Left lung (tissue), 10 donors: Measurements from ENCODE around the gene AMHR2. TPM values are rescaled to one million over a fixed set of nuclear protein-coding genes. Genes with fewer than 3 reads are reported as not detected.

Experiments used
- ATAC-seq: fragments of 200-7000 bp; cut with Tn5 transposase; one replicate; pipeline ENCODE4 v1.9.1; 2020; ENCODE audit warnings: moderate library complexity
- DNase-seq, 4 donors: peaks; one replicate each; pipeline ENCODE4 v3.0.0-alpha.2; 2013 to 2020
- H3K27ac ChIP-seq, 2 donors: fragments of 200-600 bp; sonication (generic) in 1 of 2; one replicate each; pipeline versions ENCODE4 v1.5.0 to v1.8.0; 2020 to 2021
- H3K27me3 ChIP-seq, 2 donors: fragments of 200-600 bp; sonication (generic) in 1 of 2; one replicate each; pipeline versions ENCODE4 v1.5.0 to v1.8.0; 2020 to 2021
- H3K36me3 ChIP-seq, 2 donors: fragments of 200-600 bp; sonication (generic) in 1 of 2; one replicate each; pipeline versions ENCODE4 v1.5.0 to v1.8.0; 2020 to 2021
- H3K4me1 ChIP-seq, 2 donors: fragments of 200-600 bp; one replicate each; pipeline ENCODE4 v1.8.0; 2021
- H3K4me3 ChIP-seq, 2 donors: fragments of 200-600 bp; sonication (generic) in 1 of 2; one replicate each; pipeline versions ENCODE4 v1.5.0 to v1.8.0; 2020 to 2021; ENCODE audit warnings: mild to moderate bottlenecking in 1 of 2
- H3K9me3 ChIP-seq, 2 donors: fragments of 200-600 bp; sonication (generic) in 1 of 2; one replicate each; pipeline versions ENCODE4 v1.5.0 to v1.8.0; 2020 to 2021
- CTCF ChIP-seq, 2 donors: fragments of 200-600 bp; sonication (generic) in 1 of 2; IDR thresholded peaks; one replicate each; pipeline versions ENCODE4 v1.5.0 to v1.8.0; 2021; ENCODE audit warnings: antibody characterized with exemption in 2 of 2
- intact Hi-C, 2 donors: fragments of 100-400 bp; cut with DNase I; formaldehyde crosslinking; loops; one replicate each; pipeline versions ENCODE4 v1.11.2 to v1.14.2; 2022
- polyA plus RNA-seq, 6 donors: library from polyadenylated mRNA; unstranded; fragments of 120-200 nt; gene quantifications; one replicate each; pipeline ENCODE4 v1.2.1, GENCODE V29; 2013; ENCODE audit not compliant: insufficient read length in 6 of 6
- total RNA-seq, 2 donors: library from RNA; stranded (reverse); fragmentation: NEBNext Ultra II Directional; extraction: Animal tissue kit (Norgen Biotek cat#: 25700); gene quantifications; one replicate each; pipeline ENCODE4 v1.2.1, GENCODE V29; 2021
- donor health status: DM: no; HTN: yes; CAD: no.
- donor health status: DM: no; HTN: no; CAD: no.

The AMHR2 gene
- total and polyA plus RNA-seq, 8 donors, result 0.18 to 3.7 (median 3.3) TPM; not detected in 1

DNA sequence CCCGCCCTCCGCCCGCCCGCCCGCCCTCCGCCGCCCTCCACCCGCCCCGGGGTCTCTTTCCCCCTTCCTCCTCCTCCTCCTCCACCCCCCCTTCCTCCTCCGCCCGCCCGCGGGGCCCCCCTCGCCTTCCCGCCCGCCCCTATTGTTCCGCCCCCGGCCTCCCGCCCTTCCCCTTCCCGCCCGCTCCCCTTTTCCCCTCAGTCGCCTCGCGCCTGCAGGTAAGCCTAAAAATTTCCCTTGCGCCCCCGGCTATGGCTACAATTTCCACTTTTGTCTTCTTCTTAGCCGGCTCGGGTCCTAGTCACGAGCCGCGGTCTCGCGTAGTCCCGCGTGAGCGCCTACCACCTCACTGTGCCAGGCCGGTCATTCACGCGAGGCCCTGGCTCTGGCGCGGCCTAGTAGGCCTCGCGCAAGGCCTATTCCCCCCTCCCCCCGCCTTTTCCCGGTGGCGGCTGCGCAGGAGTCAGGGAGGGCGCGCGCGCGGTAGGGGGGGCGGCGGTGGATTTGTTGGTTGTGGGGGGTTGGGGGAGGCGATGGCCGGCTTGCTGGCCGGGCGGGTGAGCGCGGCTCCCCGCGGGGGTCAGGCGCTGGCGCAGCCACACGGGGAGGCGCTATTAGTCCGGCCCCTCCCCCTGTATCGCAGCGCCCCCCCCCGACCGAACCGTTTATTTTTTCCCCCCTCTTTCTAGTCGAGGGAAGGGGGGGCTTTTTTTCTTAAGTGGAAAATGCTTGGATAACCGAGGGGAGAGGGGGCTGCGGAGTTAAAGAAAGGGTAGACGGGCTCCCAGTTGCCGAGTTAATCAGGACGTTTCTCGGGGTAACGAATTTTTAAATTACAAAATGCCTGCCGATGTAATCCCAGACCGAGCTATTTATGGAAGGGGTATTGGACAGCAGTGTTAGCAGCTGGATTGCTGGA, 28.8 kb downstream of the AMHR2 start:
- Histone ChIP-seq H3K27me3 (no peaks in the 10 kb centered on the region), H3K9me3 (no peaks in the 10 kb centered on the region), H3K4me1 (peaks cover 14 to 38% of the 10 kb centered on the region in 2 donors), H3K4me3 (peak overlapping the region; percentile 54 to 69), H3K36me3 (peaks cover 4 to 52% of the 10 kb centered on the region in 2 donors), H3K27ac (peak overlapping the region; percentile 92 to 94)
- TF ChIP-seq CTCF (IDR thresholded peaks at IDR 0.05), result peak in 1 of 2 donors; percentile 18
- DNase-seq (peak; percentile 84 to 91 (median 86)), ATAC-seq (peak; percentile 82)
- intact Hi-C loops, result no loop called here

GRCh38 chr12:53453953-53454640, 30.4 kb downstream of the AMHR2 start:
- H3K4me3 ChIP-seq, result peak overlapping the region in 1 of 2 donors; percentile 69
- no peaks in the 10 kb centered on the region for H3K27me3 ChIP-seq
- DNase-seq (no peak), ATAC-seq (no peak)
- no peak for TF ChIP-seq CTCF (IDR thresholded peaks at IDR 0.05)
- peaks cover 8 to 53% of the 10 kb centered on the region in 2 donors for H3K36me3 ChIP-seq
- H3K9me3 ChIP-seq, result no peaks in the 10 kb centered on the region
- intact Hi-C loops, result no loop called here
- no peak overlapping the region for H3K27ac ChIP-seq
- peaks cover 14 to 38% of the 10 kb centered on the region in 2 donors for H3K4me1 ChIP-seq

DNA sequence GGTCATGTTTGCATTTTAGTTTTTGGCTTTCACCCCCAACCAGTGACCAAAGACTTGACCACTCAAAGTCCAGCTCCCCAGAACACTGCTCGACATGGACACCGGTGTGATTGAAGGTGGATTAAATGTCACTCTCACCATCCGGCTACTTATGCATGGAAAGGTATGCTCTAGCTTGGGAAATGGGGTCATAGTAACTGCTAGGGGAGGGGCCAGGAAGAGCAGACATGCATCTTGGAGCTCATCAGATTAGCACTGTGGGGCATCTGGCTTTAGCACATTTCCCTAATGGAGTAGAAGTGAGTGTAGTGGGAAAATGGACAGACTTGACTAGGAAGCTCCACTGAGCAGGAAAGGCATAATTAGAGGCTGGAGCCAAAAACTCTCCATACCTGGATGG, 31.1 kb downstream of the AMHR2 start:
- H3K36me3 ChIP-seq, result peaks cover 8 to 59% of the 10 kb centered on the region in 2 donors
- no peak for TF ChIP-seq CTCF (IDR thresholded peaks at IDR 0.05)
- intact Hi-C loops, result no loop called here
- no peak for ATAC-seq
- peaks cover 14 to 38% of the 10 kb centered on the region in 2 donors for H3K4me1 ChIP-seq
- no peaks in the 10 kb centered on the region for H3K9me3 ChIP-seq
- no peak for DNase-seq
- no peaks in the 10 kb centered on the region for H3K27me3 ChIP-seq
- H3K27ac ChIP-seq, result no peak overlapping the region
- H3K4me3 ChIP-seq, result peak overlapping the region in 1 of 2 donors; percentile 2

DNA sequence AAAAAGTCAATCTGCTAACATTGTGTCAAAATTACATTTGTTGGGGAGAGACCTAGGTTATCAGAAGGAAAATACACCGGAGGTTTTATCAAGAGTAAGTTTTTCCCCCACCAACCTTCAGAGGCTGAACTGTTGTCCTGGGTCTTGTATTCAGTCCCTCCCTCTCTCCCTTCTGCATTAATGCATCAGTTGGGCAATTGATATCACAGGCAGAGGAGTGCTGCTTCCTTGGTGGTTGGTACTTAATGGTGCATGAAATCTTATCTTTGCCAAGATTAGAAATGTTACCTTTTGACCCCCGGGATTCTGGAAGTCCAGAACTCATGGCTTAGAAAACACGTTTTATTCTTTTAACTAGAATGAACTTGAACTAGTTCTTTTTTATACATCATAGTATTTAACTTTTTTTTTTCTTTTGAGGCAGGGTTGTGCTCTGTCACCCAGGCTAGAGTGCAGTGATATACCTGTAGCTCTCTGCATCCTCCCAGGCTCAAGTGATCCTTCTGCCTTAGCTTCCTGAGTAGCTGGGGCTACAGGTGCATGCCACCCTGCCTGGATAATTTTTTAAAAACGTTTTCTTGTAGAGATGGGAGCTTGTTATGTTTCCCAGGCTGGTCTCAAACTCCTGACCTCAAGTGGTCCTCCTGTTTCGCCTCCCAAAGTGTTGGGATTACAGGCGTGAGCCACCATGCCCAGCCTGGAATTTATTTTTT, 33.2 kb downstream of the AMHR2 start:
- Histone ChIP-seq H3K27me3 (no peaks in the 10 kb centered on the region), H3K27ac (no peak overlapping the region), H3K4me3 (no peak overlapping the region), H3K36me3 (peaks cover 8 to 80% of the 10 kb centered on the region in 2 donors), H3K9me3 (no peaks in the 10 kb centered on the region), H3K4me1 (peaks cover 14 to 33% of the 10 kb centered on the region in 2 donors)
- no peak for DNase-seq
- intact Hi-C loops, result no loop called here
- ATAC-seq, result no peak
- no peak for TF ChIP-seq CTCF (IDR thresholded peaks at IDR 0.05)
